ENCODE data around the gene ADM5. TPM values are rescaled to one million over a fixed set of nuclear protein-coding genes. Genes with fewer than 3 reads are reported as not detected.

Gene ADM5
- total RNA-seq, 2 experiments from 2014 or later: 4.1 to 4.4 TPM

DNA sequence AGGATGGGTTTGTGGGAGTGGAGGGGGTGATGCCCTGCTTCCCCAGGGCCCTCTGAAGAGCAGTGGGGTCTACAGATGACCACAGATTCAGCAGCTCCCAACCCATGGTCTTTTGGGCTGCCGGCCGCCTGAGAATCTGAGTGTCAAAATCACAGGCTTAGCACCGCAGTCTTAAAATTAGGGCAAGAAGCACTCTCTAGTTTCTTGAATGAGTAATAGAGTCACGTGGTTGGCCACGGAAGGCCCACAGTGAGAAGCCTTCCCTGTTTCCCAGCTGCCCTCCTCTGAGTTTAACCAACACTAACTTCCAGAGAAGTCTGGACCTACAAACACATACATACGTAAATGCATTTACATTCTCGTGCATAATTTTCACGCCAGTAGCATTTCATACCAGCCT, 7.1 kb upstream of the ADM5 start:
- no peak for DNase-seq
- POLR2A ChIA-PET: interaction anchor here (0.6 kb wide), 1 partner anchor 173 kb away, joined by 5 read pairs; no protein-coding TSS in a partner anchor
- CTCF ChIA-PET: interaction anchor here (0.7 kb wide), 1 partner anchor 35 kb away, joined by 3 read pairs; no protein-coding TSS in a partner anchor
- Mint-ChIP-seq H3K27ac (no peak overlapping the region), H3K4me3 (no peak overlapping the region), H3K9me3 (ENCODE audit: low read depth) (no peaks in the 10 kb centered on the region), H3K27me3 (no peaks in the 10 kb centered on the region), H3K4me1 (peaks cover 34% of the 10 kb centered on the region), H3K36me3 (ENCODE audit: low read depth) (peaks cover 49% of the 10 kb centered on the region)
- intact Hi-C loops (cut with DNase I, micrococcal nuclease): no loop called here
- no peak for ATAC-seq

- no peaks in the 10 kb centered on the region for H3K27me3 Mint-ChIP-seq
- ChIA-PET CTCF (no interaction called here), POLR2A (no interaction called here)
- no peak for ATAC-seq
- no peak for DNase-seq
- H3K4me1 Mint-ChIP-seq: peaks cover 32% of the 10 kb centered on the region
- H3K27ac Mint-ChIP-seq: no peak overlapping the region
- H3K4me3 Mint-ChIP-seq: no peak overlapping the region
- intact Hi-C loops (cut with DNase I, micrococcal nuclease): no loop called here
- peaks cover 52% of the 10 kb centered on the region for H3K36me3 Mint-ChIP-seq (ENCODE audit: low read depth)
- H3K9me3 Mint-ChIP-seq (ENCODE audit: low read depth): no peaks in the 10 kb centered on the region
These were observed 5.6 kb upstream of the ADM5 start for GRCh38 chr19:49683814-49684250.

DNA sequence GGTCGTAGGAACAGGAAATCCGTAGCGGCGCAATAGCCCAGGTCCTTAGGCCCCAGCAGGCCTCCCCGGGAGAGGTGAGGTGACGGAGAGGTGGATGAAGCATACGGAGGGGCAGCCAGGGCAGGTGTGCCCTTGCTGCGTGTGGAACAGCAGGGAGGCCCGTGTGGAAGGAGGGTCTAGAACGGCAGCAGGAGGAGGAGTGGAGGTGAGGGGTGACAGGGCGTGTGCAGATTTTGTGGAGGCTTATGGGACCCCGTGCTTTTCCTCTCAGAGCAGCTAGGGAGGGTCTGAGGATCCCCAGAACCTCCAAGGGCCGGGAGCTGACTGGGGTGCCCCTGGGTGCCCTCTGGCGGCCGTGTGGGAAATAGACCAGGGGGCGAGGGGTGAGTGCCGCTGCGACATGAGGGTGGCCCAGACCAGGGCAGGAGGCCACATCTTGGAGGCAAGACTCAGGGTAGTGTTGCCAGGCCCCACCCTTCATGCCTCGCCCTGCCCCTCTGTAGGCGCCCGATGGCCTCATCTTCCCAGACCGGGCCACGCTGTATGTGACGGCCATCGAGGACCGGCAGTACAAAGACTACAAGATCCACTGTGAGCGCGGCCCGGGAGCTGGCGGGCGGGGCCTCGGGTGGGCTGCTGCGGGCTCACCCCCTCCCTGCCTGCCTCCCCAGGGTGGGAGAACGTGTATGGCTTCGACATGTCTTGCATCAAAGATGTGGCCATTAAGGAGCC, 5.0 kb upstream of the ADM5 start:
- ChIA-PET POLR2A (no interaction called here), CTCF (interaction anchor here (1.0 to 1.2 kb wide), 2 partner anchors 18 to 147 kb away, joined by 4 to 6 read pairs; no protein-coding TSS in a partner anchor)
- Mint-ChIP-seq H3K36me3 (ENCODE audit: low read depth) (peaks cover 55% of the 10 kb centered on the region), H3K4me1 (peaks cover 31% of the 10 kb centered on the region), H3K4me3 (no peak overlapping the region), H3K27me3 (no peaks in the 10 kb centered on the region), H3K27ac (no peak overlapping the region), H3K9me3 (ENCODE audit: low read depth) (no peaks in the 10 kb centered on the region)
- ATAC-seq: no peak
- DNase-seq: no peak
- intact Hi-C loops (cut with DNase I, micrococcal nuclease): no loop called here

DNA sequence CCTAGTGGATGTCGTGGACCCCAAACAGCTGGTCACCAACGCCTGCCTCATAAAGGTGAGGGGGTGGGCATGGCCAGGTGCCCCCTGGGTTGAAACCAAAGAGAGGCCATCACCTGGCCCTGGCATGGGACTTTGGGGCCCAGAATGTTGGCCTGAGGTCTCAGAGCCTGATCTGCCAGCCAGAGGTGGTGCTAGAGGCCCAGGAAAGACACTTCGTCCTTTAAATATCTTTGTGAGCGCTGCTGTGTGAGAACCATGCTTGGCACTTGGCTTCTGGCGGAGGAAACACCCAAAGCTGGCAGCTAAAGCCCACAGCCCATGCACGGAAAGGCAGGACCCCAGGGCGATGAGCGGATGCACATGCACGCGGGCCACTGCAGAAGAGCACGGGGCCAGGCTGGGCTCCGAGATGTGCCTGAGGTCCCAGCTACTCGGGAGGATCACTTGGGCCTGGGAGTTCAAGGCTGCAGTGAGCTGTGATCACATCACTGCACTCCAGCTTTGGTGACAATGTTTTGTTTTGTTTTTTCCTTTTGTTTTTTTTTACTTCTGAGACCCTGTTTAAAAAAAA, 4.3 kb upstream of the ADM5 start:
- no peak for ATAC-seq
- ChIA-PET POLR2A (interaction anchor here (0.5 kb wide), 1 partner anchor 101 kb away, joined by 3 read pairs; no protein-coding TSS in a partner anchor), CTCF (interaction anchor here (1.0 to 1.2 kb wide), 2 partner anchors 17 to 148 kb away, joined by 4 to 6 read pairs; no protein-coding TSS in a partner anchor)
- no peak for DNase-seq
- no peaks in the 10 kb centered on the region for H3K27me3 Mint-ChIP-seq
- no peaks in the 10 kb centered on the region for H3K9me3 Mint-ChIP-seq (ENCODE audit: low read depth)
- peaks cover 53% of the 10 kb centered on the region for H3K36me3 Mint-ChIP-seq (ENCODE audit: low read depth)
- intact Hi-C loops (cut with DNase I, micrococcal nuclease): no loop called here
- H3K4me1 Mint-ChIP-seq: peaks cover 28% of the 10 kb centered on the region
- H3K4me3 Mint-ChIP-seq: no peak overlapping the region
- H3K27ac Mint-ChIP-seq: no peak overlapping the region

- Mint-ChIP-seq H3K36me3 (ENCODE audit: low read depth) (peaks cover 54% of the 10 kb centered on the region), H3K27ac (no peak overlapping the region), H3K4me1 (peaks cover 27% of the 10 kb centered on the region), H3K27me3 (peaks cover 7% of the 10 kb centered on the region), H3K9me3 (ENCODE audit: low read depth) (no peaks in the 10 kb centered on the region), H3K4me3 (no peak overlapping the region)
- ChIA-PET CTCF (interaction anchor here (1.2 kb wide), 1 partner anchor 149 kb away, joined by 6 read pairs; no protein-coding TSS in a partner anchor), POLR2A (interaction anchor here (0.5 kb wide), 1 partner anchor 100 kb away, joined by 3 read pairs; no protein-coding TSS in a partner anchor)
- ATAC-seq: no peak
- intact Hi-C loops (cut with DNase I, micrococcal nuclease): no loop called here
- DNase-seq: no peak
These were observed 3.5 kb upstream of the ADM5 start for GRCh38 chr19:49685845-49686332.

GRCh38 chr19:49686503-49687088, 2.8 kb upstream of the ADM5 start:
- Mint-ChIP-seq H3K4me1 (peaks cover 31% of the 10 kb centered on the region), H3K27ac (no peak overlapping the region), H3K9me3 (ENCODE audit: low read depth) (no peaks in the 10 kb centered on the region), H3K4me3 (no peak overlapping the region), H3K27me3 (peaks cover 8% of the 10 kb centered on the region), H3K36me3 (ENCODE audit: low read depth) (peaks cover 50% of the 10 kb centered on the region)
- CTCF ChIA-PET: no interaction called here
- no peak for DNase-seq
- intact Hi-C loops (cut with DNase I, micrococcal nuclease): no loop called here
- ATAC-seq: no peak
- POLR2A ChIA-PET: interaction anchor here (0.7 kb wide), 1 partner anchor 9 kb away, joined by 3 read pairs; the partner anchor contains the start of gene PRMT1

DNA sequence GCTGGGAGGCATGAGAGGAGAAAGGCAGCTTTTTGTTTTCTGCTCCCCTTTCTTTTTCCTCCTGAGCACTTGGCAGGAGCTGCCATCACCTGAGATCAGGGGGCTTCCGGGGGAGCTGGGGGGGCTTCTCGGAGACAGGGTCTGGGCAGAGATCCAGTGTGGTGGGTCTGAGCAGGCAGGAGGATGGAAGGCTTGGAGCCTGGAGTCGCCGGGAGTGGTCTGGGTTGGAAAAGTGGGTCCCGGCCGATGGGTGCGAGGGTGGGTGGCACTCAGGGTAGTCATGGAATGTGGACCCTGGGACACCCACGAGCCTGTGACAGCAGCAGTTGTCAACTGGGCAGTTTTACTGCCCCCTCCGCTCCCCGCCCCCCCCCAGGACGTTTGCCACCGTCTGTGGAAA, 2.2 kb upstream of the ADM5 start:
- no peak overlapping the region for H3K27ac Mint-ChIP-seq
- no peak overlapping the region for H3K4me3 Mint-ChIP-seq
- intact Hi-C loops (cut with DNase I, micrococcal nuclease): no loop called here
- POLR2A ChIA-PET: interaction anchor here (0.7 to 1.3 kb wide), 2 partner anchors 10 to 11 kb away, joined by 3 read pairs; partner anchors contain the start of gene PRMT1
- peaks cover 45% of the 10 kb centered on the region for H3K36me3 Mint-ChIP-seq (ENCODE audit: low read depth)
- DNase-seq: no peak
- no peak for ATAC-seq
- peaks cover 28% of the 10 kb centered on the region for H3K4me1 Mint-ChIP-seq
- no peaks in the 10 kb centered on the region for H3K9me3 Mint-ChIP-seq (ENCODE audit: low read depth)
- peaks cover 8% of the 10 kb centered on the region for H3K27me3 Mint-ChIP-seq
- CTCF ChIA-PET: interaction anchor here (1.3 kb wide), 1 partner anchor 10 kb away, joined by 5 read pairs; the partner anchor contains the start of gene PRMT1

DNA sequence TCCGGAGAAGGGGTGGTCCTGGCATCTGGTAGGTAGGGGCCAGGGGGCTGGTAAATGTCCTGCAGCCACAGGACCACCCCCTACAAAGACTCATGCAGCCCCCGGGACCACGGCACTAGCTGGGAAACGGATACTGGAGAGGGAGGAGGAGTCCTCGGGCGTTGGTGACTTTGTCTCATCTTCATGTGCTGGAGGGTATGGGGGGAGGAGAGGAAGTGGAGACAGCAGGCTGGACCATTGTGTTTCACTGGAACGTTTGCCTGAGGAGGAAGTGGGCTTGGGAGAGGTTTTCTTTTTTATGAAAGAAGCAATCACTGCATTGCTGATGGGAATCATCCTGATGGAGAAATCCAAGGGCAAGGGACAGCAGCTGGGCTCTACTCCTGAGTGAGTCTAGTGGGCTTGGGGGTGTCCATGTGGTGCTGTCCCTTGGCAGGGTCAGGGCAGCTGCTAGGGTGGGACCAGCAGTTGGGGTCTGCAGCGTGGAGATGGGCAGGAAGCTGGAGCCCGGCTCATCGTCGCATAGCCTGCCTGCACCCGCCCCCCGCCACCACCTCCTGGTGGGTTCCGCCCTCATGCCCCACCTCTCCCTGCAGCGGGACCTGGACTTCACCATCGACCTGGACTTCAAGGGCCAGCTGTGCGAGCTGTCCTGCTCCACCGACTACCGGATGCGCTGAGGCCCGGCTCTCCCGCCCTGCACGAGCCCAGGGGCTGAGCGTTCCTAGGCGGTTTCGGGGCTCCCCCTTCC, 1.7 kb upstream of the ADM5 start:
- POLR2A ChIA-PET: interaction anchor here (1.3 kb wide), 1 partner anchor 12 kb away, joined by 3 read pairs; no protein-coding TSS in a partner anchor
- Mint-ChIP-seq H3K9me3 (ENCODE audit: low read depth) (no peaks in the 10 kb centered on the region), H3K4me1 (peaks cover 23% of the 10 kb centered on the region), H3K27me3 (peaks cover 11% of the 10 kb centered on the region), H3K27ac (no peak overlapping the region), H3K36me3 (ENCODE audit: low read depth) (peaks cover 40% of the 10 kb centered on the region), H3K4me3 (no peak overlapping the region)
- intact Hi-C loops (cut with DNase I, micrococcal nuclease): no loop called here
- no peak for DNase-seq
- ATAC-seq: no peak
- CTCF ChIA-PET: interaction anchor here (1.3 kb wide), 1 partner anchor 11 kb away, joined by 5 read pairs; the partner anchor contains the start of gene PRMT1

- DNase-seq: no peak
- no peak overlapping the region for H3K4me3 Mint-ChIP-seq
- H3K9me3 Mint-ChIP-seq (ENCODE audit: low read depth): no peaks in the 10 kb centered on the region
- H3K4me1 Mint-ChIP-seq: peaks cover 23% of the 10 kb centered on the region
- peaks cover 13% of the 10 kb centered on the region for H3K27me3 Mint-ChIP-seq
- ATAC-seq: no peak
- ChIA-PET CTCF (interaction anchor here (0.6 to 2.8 kb wide), 3 partner anchors 9 to 202 kb away, joined by 3 to 10 read pairs (median 4); partner anchors contain the start of gene PRMT1), POLR2A (interaction anchor here (0.5 to 1.3 kb wide), 2 partner anchors 10 to 12 kb away, joined by 3 read pairs; no protein-coding TSS in a partner anchor)
- intact Hi-C loops (cut with DNase I, micrococcal nuclease): no loop called here
- no peak overlapping the region for H3K27ac Mint-ChIP-seq
- peaks cover 36% of the 10 kb centered on the region for H3K36me3 Mint-ChIP-seq (ENCODE audit: low read depth)
These were observed 762 bp upstream of the ADM5 start for GRCh38 chr19:49688531-49689132.

GRCh38 chr19:49690079-49690655, 773 bp downstream of the ADM5 start:
- Mint-ChIP-seq H3K4me1 (peaks cover 23% of the 10 kb centered on the region), H3K27ac (no peak overlapping the region), H3K9me3 (ENCODE audit: low read depth) (no peaks in the 10 kb centered on the region), H3K4me3 (peak overlapping the region; percentile 62), H3K36me3 (ENCODE audit: low read depth) (peaks cover 24% of the 10 kb centered on the region), H3K27me3 (peaks cover 16% of the 10 kb centered on the region)
- intact Hi-C loops (cut with DNase I, micrococcal nuclease): no loop called here
- ChIA-PET CTCF (interaction anchor here (0.7 to 2.8 kb wide), 6 partner anchors 9 to 184 kb away, joined by 3 to 10 read pairs (median 4); partner anchors contain the start of gene PRMT1), POLR2A (no interaction called here)
- ATAC-seq (peak; percentile 3), DNase-seq (no peak)

Measured in activated CD4-positive, alpha-beta T cell treated with anti-CD3 and anti-CD28 coated beads for 36 hours (primary cell).